Measurements from ENCODE around the gene NEGR1. TPM values are rescaled to one million over a fixed set of nuclear protein-coding genes. Genes with fewer than 3 reads are reported as not detected.

The NEGR1 gene
- polyA plus RNA-seq, 1 donor from 2014 or later = 47.4 TPM

GRCh38 chr1:71572038-71572437 is 710.3 kb downstream of the NEGR1 start:
- Histone ChIP-seq H3K4me2 (ENCODE audit: low read length) (no peak overlapping the region), H3K4me3 (ENCODE audit: low read length) (no peak overlapping the region), H2AFZ (ENCODE audit: low read depth, low read length) (no peak overlapping the region), H3K9me3 (ENCODE audit: low read length) (no peaks in the 10 kb centered on the region), H3K79me2 (replicated peaks; ENCODE audit: insufficient read depth, low read length) (no peaks in the 10 kb centered on the region), H3K9ac (ENCODE audit: low read length) (no peak overlapping the region), H3K9me2 (ENCODE audit: insufficient read depth, low read length) (no peaks in the 10 kb centered on the region), H4K20me1 (ENCODE audit: insufficient read depth) (no peaks in the 10 kb centered on the region), H3F3A (ENCODE audit: insufficient read depth, low read length, poor library complexity, severe bottlenecking) (no peaks in the 10 kb centered on the region), H3K27me3 (ENCODE audit: insufficient read depth, low read depth, low read length) (no peaks in the 10 kb centered on the region), H3K27ac (ENCODE audit: low read length) (no peak overlapping the region), H3K36me3 (ENCODE audit: insufficient read depth, low read length) (no peaks in the 10 kb centered on the region)
- TF ChIP-seq SMC3 (conservative IDR thresholded peaks at IDR 0.05; ENCODE audit: poor library complexity) (no peak), REST (IDR thresholded peaks at IDR 0.05; ENCODE audit: borderline replicate concordance) (no peak), TAF1 (IDR thresholded peaks at IDR 0.05; ENCODE audit: low read depth) (no peak), POLR2AphosphoS5 (IDR thresholded peaks at IDR 0.05) (no peak), EP300 (conservative IDR thresholded peaks at IDR 0.05; ENCODE audit: poor library complexity, severe bottlenecking) (no peak), CTCF (IDR thresholded peaks at IDR 0.05; ENCODE audit: poor library complexity, severe bottlenecking) (no peak), EZH2 (IDR thresholded peaks at IDR 0.05; ENCODE audit: borderline replicate concordance, insufficient read depth, low read length, poor library complexity, severe bottlenecking) (no peak), RAD21 (conservative IDR thresholded peaks at IDR 0.05) (no peak), MXI1 (conservative IDR thresholded peaks at IDR 0.05; ENCODE audit: poor library complexity, severe bottlenecking) (no peak)

GRCh38 chr1:71566413-71566812 is 715.9 kb downstream of the NEGR1 start:
- TF ChIP-seq TAF1 (IDR thresholded peaks at IDR 0.05; ENCODE audit: low read depth) = no peak
- TF ChIP-seq REST (IDR thresholded peaks at IDR 0.05; ENCODE audit: borderline replicate concordance) = no peak
- TF ChIP-seq MXI1 (conservative IDR thresholded peaks at IDR 0.05; ENCODE audit: poor library complexity, severe bottlenecking) = no peak
- TF ChIP-seq CTCF (IDR thresholded peaks at IDR 0.05; ENCODE audit: poor library complexity, severe bottlenecking) = no peak
- TF ChIP-seq POLR2AphosphoS5 (IDR thresholded peaks at IDR 0.05) = no peak
- TF ChIP-seq SMC3 (conservative IDR thresholded peaks at IDR 0.05; ENCODE audit: poor library complexity) = no peak
- TF ChIP-seq EP300 (conservative IDR thresholded peaks at IDR 0.05; ENCODE audit: poor library complexity, severe bottlenecking) = no peak
- no peak for TF ChIP-seq EZH2 (IDR thresholded peaks at IDR 0.05; ENCODE audit: borderline replicate concordance, insufficient read depth, low read length, poor library complexity, severe bottlenecking)
- no peak for TF ChIP-seq RAD21 (conservative IDR thresholded peaks at IDR 0.05)
- no peak overlapping the region for H3K27ac ChIP-seq (ENCODE audit: low read length)

More at GRCh38 chr1:71566413-71566812, 715.9 kb downstream of the NEGR1 start:
- no peaks in the 10 kb centered on the region for H3K36me3 ChIP-seq (ENCODE audit: insufficient read depth, low read length)
- no peaks in the 10 kb centered on the region for H3K9me3 ChIP-seq (ENCODE audit: low read length)
- H2AFZ ChIP-seq (ENCODE audit: low read depth, low read length) = no peak overlapping the region
- H3K9ac ChIP-seq (ENCODE audit: low read length) = no peak overlapping the region
- H3K4me2 ChIP-seq (ENCODE audit: low read length) = no peak overlapping the region
- no peaks in the 10 kb centered on the region for H3K9me2 ChIP-seq (ENCODE audit: insufficient read depth, low read length)
- no peaks in the 10 kb centered on the region for H3F3A ChIP-seq (ENCODE audit: insufficient read depth, low read length, poor library complexity, severe bottlenecking)
- H3K79me2 ChIP-seq (replicated peaks; ENCODE audit: insufficient read depth, low read length) = no peaks in the 10 kb centered on the region
- no peak overlapping the region for H3K4me3 ChIP-seq (ENCODE audit: low read length)
- no peaks in the 10 kb centered on the region for H3K27me3 ChIP-seq (ENCODE audit: insufficient read depth, low read depth, low read length)
- H4K20me1 ChIP-seq (ENCODE audit: insufficient read depth) = no peaks in the 10 kb centered on the region
